Neural cell (in vitro differentiated cells): ENCODE measurements around the gene CXADR. TPM values are rescaled to one million over a fixed set of nuclear protein-coding genes. Genes with fewer than 3 reads are reported as not detected.

Source experiments
- H2AFZ ChIP-seq: fragments of 200-600, 300-800 bp; sonication (generic), shearing (Covaris generic); 2 replicates; pipeline ENCODE4 v1.6.0; 2014; ENCODE audit warnings: low read depth, mild to moderate bottlenecking, antibody characterized with exemption, low read length, moderate library complexity
- H3F3A ChIP-seq: fragments of 200-600 bp; shearing (Covaris generic); 2 replicates; pipeline ENCODE4 v1.6.1; 2016; ENCODE audit warnings: mild to moderate bottlenecking, moderate library complexity, mixed read lengths, antibody characterized with exemption, low read length; ENCODE audit not compliant: insufficient read depth, poor library complexity, severe bottlenecking
- H3K27ac ChIP-seq: fragments of 200-600, 300-800 bp; sonication (generic), shearing (Covaris generic); 2 replicates; pipeline ENCODE4 v1.5.1; 2014; ENCODE audit warnings: mild to moderate bottlenecking, low read length, moderate library complexity
- H3K27me3 ChIP-seq: fragments of 300-800, 200-600 bp; sonication (generic), shearing (Covaris generic); 2 replicates; pipeline ENCODE4 v1.6.0; 2014; ENCODE audit warnings: mild to moderate bottlenecking, low read depth, low read length, moderate library complexity; ENCODE audit not compliant: insufficient read depth
- H3K36me3 ChIP-seq: fragments of 300-800, 200-600 bp; sonication (generic), shearing (Covaris generic); 2 replicates; pipeline ENCODE4 v1.5.1; 2014; ENCODE audit warnings: mild to moderate bottlenecking, antibody characterized with exemption, low read length, moderate library complexity; ENCODE audit not compliant: insufficient read depth
- H3K4me2 ChIP-seq: fragments of 300-800, 200-600 bp; sonication (generic), shearing (Covaris generic); 2 replicates; pipeline ENCODE4 v1.6.0; 2014; ENCODE audit warnings: mild to moderate bottlenecking, low read length
- H3K4me3 ChIP-seq: fragments of 300-800, 200-600 bp; sonication (generic), shearing (Covaris generic); 2 replicates; pipeline ENCODE4 v1.5.1; 2014; ENCODE audit warnings: mild to moderate bottlenecking, low read length, moderate library complexity
- H3K79me2 ChIP-seq: fragments of 200-600 bp; shearing (Covaris generic); replicated peaks from 2 replicates; pipeline ENCODE4 v1.6.0; 2014; ENCODE audit warnings: mild to moderate bottlenecking, low read length, moderate library complexity; ENCODE audit not compliant: insufficient read depth
- H3K9ac ChIP-seq: fragments of 300-800, 200-600 bp; sonication (generic), shearing (Covaris generic); 2 replicates; pipeline ENCODE4 v1.6.1; 2016; ENCODE audit warnings: mild to moderate bottlenecking, low read length, mixed read lengths
- H3K9me2 ChIP-seq: fragments of 200-600 bp; shearing (Covaris generic); 2 replicates; pipeline ENCODE4 v1.6.1; 2016; ENCODE audit warnings: mild to moderate bottlenecking, low read length, mixed read lengths; ENCODE audit not compliant: insufficient read depth
- H3K9me3 ChIP-seq: fragments of 200-600, 300-800 bp; sonication (generic), shearing (Covaris generic); 2 replicates; pipeline ENCODE4 v1.6.1; 2016; ENCODE audit warnings: mild to moderate bottlenecking, mixed run types, low read length, moderate library complexity, mixed read lengths
- H4K20me1 ChIP-seq: fragments of 200-600 bp; shearing (Covaris generic); 2 replicates; pipeline ENCODE4 v1.6.1; 2016; ENCODE audit warnings: mild to moderate bottlenecking, mixed run types; ENCODE audit not compliant: insufficient read depth
- CTCF ChIP-seq: fragments of 450-650 bp; IDR thresholded peaks from 2 replicates; pipeline ENCODE4 v1.5.1; 2014; ENCODE audit warnings: antibody characterized with exemption, mild to moderate bottlenecking, moderate library complexity; ENCODE audit not compliant: poor library complexity, severe bottlenecking
- EP300 ChIP-seq: fragments of 450-650 bp; conservative IDR thresholded peaks from 2 replicates; pipeline ENCODE4 v1.6.1; 2014; ENCODE audit warnings: antibody characterized with exemption, mild to moderate bottlenecking, moderate library complexity; ENCODE audit not compliant: poor library complexity, severe bottlenecking
- EZH2 ChIP-seq: fragments of 200-600, 300-800 bp; shearing (Covaris generic), sonication (generic); IDR thresholded peaks from 2 replicates; pipeline ENCODE4 v1.6.1; 2014; ENCODE audit warnings: antibody characterized with exemption, low read length, borderline replicate concordance, mild to moderate bottlenecking; ENCODE audit not compliant: insufficient read depth, poor library complexity, severe bottlenecking
- MXI1 ChIP-seq: fragments of 450-650 bp; conservative IDR thresholded peaks from 2 replicates; pipeline ENCODE4 v1.6.1; 2014; ENCODE audit warnings: antibody characterized with exemption, mild to moderate bottlenecking; ENCODE audit not compliant: poor library complexity, severe bottlenecking
- POLR2AphosphoS5 ChIP-seq: IDR thresholded peaks from 2 replicates; pipeline ENCODE4 v1.6.1; 2012
- RAD21 ChIP-seq: fragments of 450-650 bp; conservative IDR thresholded peaks from 2 replicates; pipeline ENCODE4 v1.6.1; 2014; ENCODE audit warnings: antibody characterized with exemption, mild to moderate bottlenecking, moderate library complexity
- REST ChIP-seq: IDR thresholded peaks from 2 replicates; pipeline ENCODE4 v1.6.1; 2012; ENCODE audit warnings: borderline replicate concordance
- SMC3 ChIP-seq: fragments of 450-650 bp; conservative IDR thresholded peaks from 2 replicates; pipeline ENCODE4 v1.6.1; 2014; ENCODE audit warnings: antibody characterized with exemption, mild to moderate bottlenecking, moderate library complexity; ENCODE audit not compliant: poor library complexity
- TAF1 ChIP-seq: IDR thresholded peaks from 2 replicates; pipeline ENCODE4 v1.6.1; 2012; ENCODE audit warnings: low read depth
- polyA plus RNA-seq: library from polyadenylated mRNA; depleted of rRNA; stranded (reverse); fragments of >200 nt; gene quantifications from 2 replicates; pipeline ENCODE4 v1.2.3, GENCODE V29; 2014

The CXADR gene
- polyA plus RNA-seq, 1 donor from 2014 or later = 175 TPM

- Histone ChIP-seq H2AFZ (no peak overlapping the region), H3K27ac (no peak overlapping the region), H3K79me2 (no peaks in the 10 kb centered on the region), H3K9ac (no peak overlapping the region), H3K9me3 (no peaks in the 10 kb centered on the region), H3K27me3 (no peaks in the 10 kb centered on the region), H3F3A (no peaks in the 10 kb centered on the region), H4K20me1 (no peaks in the 10 kb centered on the region), H3K9me2 (no peaks in the 10 kb centered on the region), H3K36me3 (no peaks in the 10 kb centered on the region), H3K4me3 (no peak overlapping the region), H3K4me2 (no peak overlapping the region)
- TF ChIP-seq SMC3 (no peak), POLR2AphosphoS5 (no peak), CTCF (no peak), RAD21 (no peak), TAF1 (no peak), EZH2 (no peak), MXI1 (no peak), EP300 (no peak), REST (no peak)
Measured at GRCh38 chr21:17468698-17469097, 44.1 kb upstream of the CXADR start.

- H3F3A ChIP-seq = no peaks in the 10 kb centered on the region
- H3K79me2 ChIP-seq = no peaks in the 10 kb centered on the region
- H4K20me1 ChIP-seq = no peaks in the 10 kb centered on the region
- H3K36me3 ChIP-seq = no peaks in the 10 kb centered on the region
- no peak overlapping the region for H3K4me2 ChIP-seq
- H3K9me2 ChIP-seq = no peaks in the 10 kb centered on the region
- H3K9ac ChIP-seq = no peak overlapping the region
- no peak overlapping the region for H3K4me3 ChIP-seq
- H2AFZ ChIP-seq = no peak overlapping the region
- TF ChIP-seq TAF1 = no peak
- no peak for TF ChIP-seq EZH2
- TF ChIP-seq POLR2AphosphoS5 = no peak
- no peak for TF ChIP-seq SMC3
- TF ChIP-seq CTCF = no peak
- no peak for TF ChIP-seq RAD21
- TF ChIP-seq EP300 = no peak
- TF ChIP-seq MXI1 = no peak
- TF ChIP-seq REST = no peak
- no peaks in the 10 kb centered on the region for H3K27me3 ChIP-seq
- no peaks in the 10 kb centered on the region for H3K9me3 ChIP-seq
- H3K27ac ChIP-seq = no peak overlapping the region
Measured at GRCh38 chr21:17469727-17470126, 43.1 kb upstream of the CXADR start.
